ENCODE data around the gene CYRIA.

CYRIA gene

DNA sequence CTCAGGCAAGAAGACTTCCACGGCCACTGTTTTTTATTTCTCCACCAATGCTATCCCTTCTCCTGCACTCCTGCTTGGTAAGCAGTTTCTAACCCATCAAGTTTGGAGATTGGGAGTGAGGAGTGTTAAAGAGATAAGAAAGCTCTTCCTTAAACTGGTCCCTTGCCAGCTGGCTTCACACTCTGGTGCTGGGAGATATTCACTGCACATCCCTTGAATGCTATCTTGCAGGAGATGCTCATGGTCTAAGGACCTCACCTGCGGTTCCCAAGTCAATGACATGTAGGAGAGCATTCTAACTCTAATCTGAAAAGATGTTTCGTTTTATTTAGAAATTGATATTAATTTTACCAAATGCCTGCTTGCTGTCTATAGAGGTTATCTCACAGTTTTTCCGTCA, 28.2 kb upstream of the CYRIA start:
- TF ChIP-seq, protein P1, sequence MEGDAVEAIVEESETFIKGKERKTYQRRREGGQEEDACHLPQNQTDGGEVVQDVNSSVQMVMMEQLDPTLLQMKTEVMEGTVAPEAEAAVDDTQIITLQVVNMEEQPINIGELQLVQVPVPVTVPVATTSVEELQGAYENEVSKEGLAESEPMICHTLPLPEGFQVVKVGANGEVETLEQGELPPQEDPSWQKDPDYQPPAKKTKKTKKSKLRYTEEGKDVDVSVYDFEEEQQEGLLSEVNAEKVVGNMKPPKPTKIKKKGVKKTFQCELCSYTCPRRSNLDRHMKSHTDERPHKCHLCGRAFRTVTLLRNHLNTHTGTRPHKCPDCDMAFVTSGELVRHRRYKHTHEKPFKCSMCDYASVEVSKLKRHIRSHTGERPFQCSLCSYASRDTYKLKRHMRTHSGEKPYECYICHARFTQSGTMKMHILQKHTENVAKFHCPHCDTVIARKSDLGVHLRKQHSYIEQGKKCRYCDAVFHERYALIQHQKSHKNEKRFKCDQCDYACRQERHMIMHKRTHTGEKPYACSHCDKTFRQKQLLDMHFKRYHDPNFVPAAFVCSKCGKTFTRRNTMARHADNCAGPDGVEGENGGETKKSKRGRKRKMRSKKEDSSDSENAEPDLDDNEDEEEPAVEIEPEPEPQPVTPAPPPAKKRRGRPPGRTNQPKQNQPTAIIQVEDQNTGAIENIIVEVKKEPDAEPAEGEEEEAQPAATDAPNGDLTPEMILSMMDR (IDR thresholded peaks at IDR 0.05): no peak

DNA sequence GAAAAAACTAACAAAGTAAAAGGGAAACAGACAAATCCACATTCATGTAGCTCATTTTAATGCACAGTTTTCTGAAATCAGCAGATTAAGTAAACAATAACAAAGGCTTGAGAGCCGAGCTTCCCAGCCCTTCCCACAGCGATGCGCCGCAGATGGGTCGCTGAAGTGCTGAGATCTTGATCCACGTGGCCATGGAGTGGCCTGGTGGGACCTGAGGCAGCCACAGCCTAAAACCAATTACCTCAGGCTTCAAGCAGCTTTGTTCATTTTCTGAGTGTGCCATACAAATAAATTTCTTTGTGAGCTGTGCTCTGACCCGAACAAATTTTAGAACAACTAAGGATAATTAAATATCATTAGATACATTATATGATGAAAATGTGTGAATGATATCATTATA, 25.6 kb upstream of the CYRIA start:
- H3K4me3 ChIP-seq: no peak overlapping the region
- DNase-seq (ENCODE audit: low spot score): no peak
- H3K27ac ChIP-seq: no peak overlapping the region
- TF ChIP-seq, protein P1 (IDR thresholded peaks at IDR 0.05): no peak

More for the DNA sequence above, 28.2 kb upstream of the CYRIA start:
- H3K27ac ChIP-seq: no peak overlapping the region
- H3K4me3 ChIP-seq: no peak overlapping the region
- no peak for DNase-seq (ENCODE audit: low spot score)

DNA sequence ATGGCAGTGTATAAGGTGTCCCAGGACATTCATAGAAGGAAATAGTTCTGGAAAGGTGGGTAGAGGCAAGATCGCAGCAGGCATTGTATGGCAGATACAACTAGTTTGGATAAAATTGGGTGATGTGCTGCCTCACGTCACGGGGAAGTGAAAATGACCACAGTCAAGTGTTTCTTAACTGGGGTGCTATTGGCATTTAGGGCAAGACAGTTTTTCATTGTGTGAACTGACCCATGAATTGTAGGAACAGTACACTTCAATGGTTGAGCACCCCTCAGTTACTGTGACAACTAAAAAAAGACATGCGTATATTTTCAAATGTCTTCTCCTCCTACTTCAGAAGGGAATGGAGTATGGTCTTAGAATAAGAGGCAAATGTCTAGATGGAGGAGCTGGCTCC, 22.3 kb upstream of the CYRIA start:
- no peak for DNase-seq (ENCODE audit: low spot score)
- no peak overlapping the region for H3K27ac ChIP-seq
- TF ChIP-seq, protein P1 (IDR thresholded peaks at IDR 0.05): no peak
- no peak overlapping the region for H3K4me3 ChIP-seq

DNA sequence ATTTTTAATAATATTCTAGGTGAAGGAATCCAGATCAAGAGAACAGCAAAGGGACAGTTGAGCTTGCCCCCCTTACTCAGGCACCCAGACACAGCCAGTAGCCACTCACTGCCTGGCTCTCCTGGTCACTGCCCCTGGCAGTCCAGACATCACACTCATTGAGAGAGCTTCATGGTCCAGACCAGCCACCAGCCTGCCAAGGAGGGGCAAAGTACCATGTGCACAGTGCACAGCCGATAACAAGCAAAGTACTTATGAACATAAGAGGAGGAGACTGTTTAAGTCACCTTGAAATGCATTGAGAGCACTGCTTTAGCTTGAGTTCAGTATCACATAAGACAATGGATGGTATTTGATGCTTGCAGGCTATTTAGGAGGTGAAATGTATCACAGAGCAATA, 21.6 kb upstream of the CYRIA start:
- TF ChIP-seq, protein P1 (IDR thresholded peaks at IDR 0.05): no peak
- no peak overlapping the region for H3K4me3 ChIP-seq
- no peak for DNase-seq (ENCODE audit: low spot score)
- no peak overlapping the region for H3K27ac ChIP-seq

DNA sequence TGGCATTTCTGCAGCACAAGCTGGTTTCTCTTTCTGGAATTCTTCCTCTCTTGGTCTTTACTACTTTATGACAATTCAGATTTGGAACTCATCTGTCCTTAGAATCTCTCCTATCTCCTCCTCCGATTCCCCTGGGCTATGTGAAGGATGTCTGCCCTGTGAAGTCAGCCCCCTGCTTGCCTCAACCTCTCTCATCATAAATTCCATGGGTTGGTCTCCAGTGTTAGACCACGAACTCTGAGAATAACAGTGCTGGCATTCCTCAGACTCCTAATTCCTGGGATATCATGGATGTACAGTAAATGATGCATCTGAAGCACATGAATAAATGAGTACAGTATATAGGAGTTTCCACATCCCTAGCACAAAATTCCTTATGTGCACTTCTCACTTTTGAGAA, 21.0 kb upstream of the CYRIA start:
- Histone ChIP-seq H3K4me3 (no peak overlapping the region), H3K27ac (no peak overlapping the region)
- DNase-seq (ENCODE audit: low spot score): no peak
- TF ChIP-seq, protein P1 (IDR thresholded peaks at IDR 0.05): no peak

DNA sequence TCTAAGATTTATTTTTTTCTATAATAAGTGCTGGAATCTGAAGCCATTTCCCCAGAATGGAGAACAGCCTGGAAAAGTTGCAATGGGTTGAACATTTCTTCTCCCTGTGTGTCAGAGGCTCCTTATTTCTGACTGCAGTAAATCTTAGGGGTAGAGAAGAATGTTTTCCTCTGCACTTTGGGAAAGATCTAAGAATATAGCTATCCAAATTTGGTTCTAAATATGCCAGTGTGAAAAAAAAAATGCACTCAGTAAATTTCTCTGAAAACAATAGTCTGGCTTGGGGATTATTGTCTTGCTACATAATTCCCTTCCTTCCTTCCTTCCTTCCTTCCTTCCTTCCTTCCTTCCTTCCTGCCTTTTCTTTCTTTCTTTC, 19.7 kb upstream of the CYRIA start:
- no peak for DNase-seq (ENCODE audit: low spot score)
- H3K4me3 ChIP-seq: no peak overlapping the region
- TF ChIP-seq, protein P1 (IDR thresholded peaks at IDR 0.05): no peak
- H3K27ac ChIP-seq: no peak overlapping the region

DNA sequence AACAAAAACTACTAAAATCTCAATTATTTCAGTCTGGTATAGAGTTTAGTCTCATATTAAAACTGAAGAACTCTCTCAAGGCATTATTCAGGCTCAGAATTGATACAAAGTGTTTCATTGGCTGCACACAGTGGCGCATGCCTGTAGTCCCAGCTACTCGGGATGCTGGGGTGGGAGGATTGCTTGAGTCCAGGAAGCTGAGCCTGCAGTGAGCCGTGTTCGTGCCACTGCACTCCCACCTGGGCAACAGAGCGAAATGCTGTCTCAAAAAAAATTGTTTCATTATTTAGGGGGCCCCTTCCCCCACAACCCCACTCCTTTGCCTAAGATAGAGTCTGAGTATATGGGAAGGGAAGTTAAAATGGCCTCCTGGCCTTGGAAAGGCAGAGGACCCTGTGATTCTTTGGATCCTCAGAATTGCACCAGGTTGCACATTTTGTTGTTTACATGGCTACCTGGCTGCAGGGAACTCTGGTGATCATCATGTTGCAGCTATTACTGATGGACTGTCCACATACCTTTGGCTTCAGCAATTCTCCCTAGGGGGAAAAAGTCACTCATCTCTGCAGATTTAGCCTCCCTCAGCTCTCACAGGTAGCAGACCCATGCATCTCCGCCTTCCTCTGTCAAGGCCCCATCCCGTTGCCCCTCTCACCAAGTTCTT, 19.2 kb upstream of the CYRIA start:
- no peak overlapping the region for H3K27ac ChIP-seq
- TF ChIP-seq, protein P1 (IDR thresholded peaks at IDR 0.05): no peak
- H3K4me3 ChIP-seq: no peak overlapping the region
- DNase-seq (ENCODE audit: low spot score): no peak

Measured in coronary artery (tissue), 2 donors.